Measurements from ENCODE around the gene SMPDL3B. TPM values are rescaled to one million over a fixed set of nuclear protein-coding genes. Genes with fewer than 3 reads are reported as not detected.

The SMPDL3B gene
- total RNA-seq, 4 donors from 2014 or later = 0.48 to 3.2 (median 1.7) TPM

GRCh38 chr1:27957655-27958054, 22.9 kb downstream of the SMPDL3B start:
- TF ChIP-seq POLR2AphosphoS5 (IDR thresholded peaks at IDR 0.05) (no peak), EP300 (IDR thresholded peaks at IDR 0.05) (no peak), POLR2A (IDR thresholded peaks at IDR 0.05) (no peak), CTCF (IDR thresholded peaks at IDR 0.05) (no peak)
- Histone ChIP-seq H3K27ac (no peak overlapping the region), H3K36me3 (no peaks in the 10 kb centered on the region), H3K27me3 (no peaks in the 10 kb centered on the region), H3K4me1 (peaks cover 33% of the 10 kb centered on the region), H3K4me3 (no peak overlapping the region), H3K9me3 (no peaks in the 10 kb centered on the region)
- 96% methylated on average over 5 of the region's 5 CpGs for WGBS
- no peak for DNase-seq (ENCODE audit: low spot score in 2 of 2)

- H3K9me3 ChIP-seq = no peaks in the 10 kb centered on the region
- peaks cover 4% of the 10 kb centered on the region for H3K36me3 ChIP-seq
- TF ChIP-seq EP300 (IDR thresholded peaks at IDR 0.05) (no peak), POLR2A (IDR thresholded peaks at IDR 0.05) (no peak), CTCF (IDR thresholded peaks at IDR 0.05) (no peak), POLR2AphosphoS5 (IDR thresholded peaks at IDR 0.05) (no peak)
- DNase-seq (ENCODE audit: low spot score in 2 of 2) = no peak
- no peak overlapping the region for H3K4me3 ChIP-seq
- H3K4me1 ChIP-seq = peaks cover 33% of the 10 kb centered on the region
- H3K27me3 ChIP-seq = no peaks in the 10 kb centered on the region
- H3K27ac ChIP-seq = no peak overlapping the region
- 91% methylated on average over 14 of the region's 26 CpGs for WGBS
Observed at GRCh38 chr1:27958513-27958912, 23.7 kb downstream of the SMPDL3B start.

- 16% methylated on average over 11 of the region's 68 CpGs for WGBS
- Histone ChIP-seq H3K4me3 (peak within 1 kb of the TSS; percentile 87), H3K9me3 (no peaks in the 10 kb centered on the region), H3K4me1 (peaks cover 33% of the 10 kb centered on the region), H3K27ac (peak within 1 kb of the TSS; percentile 92), H3K27me3 (no peaks in the 10 kb centered on the region), H3K36me3 (peaks cover 16% of the 10 kb centered on the region)
- DNase-seq (ENCODE audit: low spot score in 2 of 2) = peak; percentile 88 to 89
- peak in 1 of 2 donors; percentile 41 for TF ChIP-seq POLR2A (IDR thresholded peaks at IDR 0.05)
- peak in 1 of 2 donors; percentile 58 for TF ChIP-seq CTCF (IDR thresholded peaks at IDR 0.05)
- peak in 1 of 3 donors; percentile 36 for TF ChIP-seq POLR2AphosphoS5 (IDR thresholded peaks at IDR 0.05)
- TF ChIP-seq EP300 (IDR thresholded peaks at IDR 0.05) = no peak
Observed at GRCh38 chr1:27959792-27960603, 25.2 kb downstream of the SMPDL3B start, which contains the start of gene XKR8. Gene XKR8 (plus strand): TSS chr1:27959973. CDS start chr1:27960070, 97 bp downstream.

GRCh38 chr1:27960762-27961645, 26.2 kb downstream of the SMPDL3B start:
- no peak for TF ChIP-seq POLR2A (IDR thresholded peaks at IDR 0.05)
- no peak for TF ChIP-seq CTCF (IDR thresholded peaks at IDR 0.05)
- no peak for TF ChIP-seq EP300 (IDR thresholded peaks at IDR 0.05)
- no peak for TF ChIP-seq POLR2AphosphoS5 (IDR thresholded peaks at IDR 0.05)
- peak overlapping the region; percentile 87 for H3K4me3 ChIP-seq
- no peak for DNase-seq (ENCODE audit: low spot score in 2 of 2)
- H3K27me3 ChIP-seq = no peaks in the 10 kb centered on the region
- H3K36me3 ChIP-seq = peaks cover 24% of the 10 kb centered on the region
- H3K9me3 ChIP-seq = no peaks in the 10 kb centered on the region
- WGBS = 36% methylated on average over 11 of the region's 13 CpGs
- H3K27ac ChIP-seq = peak overlapping the region; percentile 92
- peaks cover 33% of the 10 kb centered on the region for H3K4me1 ChIP-seq
